ENCODE results near the gene PPRC1.
"Not testable (repeated sequence)": the region's sequence is repeated elsewhere in the genome, so short reads cannot be mapped to it uniquely, and the experiment has no call there.

- TF ChIP-seq CTCF, POLR2A (IDR thresholded peaks at IDR 0.05): not testable (repeated sequence)
Measured at GRCh38 chr10:102188941-102189898, 56.4 kb downstream of the PPRC1 start.
